Mucosa of gallbladder (tissue), 1 donor: ENCODE measurements around the gene MRGPRX2. TPM values are rescaled to one million over a fixed set of nuclear protein-coding genes. Genes with fewer than 3 reads are reported as not detected.

ENCODE experiments used
- DNase-seq: peaks from one replicate; pipeline ENCODE4 v3.0.0-alpha.2; 2020; ENCODE audit warnings: low spot score
- total RNA-seq: library from RNA; stranded (reverse); gene quantifications from one replicate; pipeline ENCODE4 v1.2.1, GENCODE V29; 2021
- donor health status: DM: no; HTN: no; CAD: no.

MRGPRX2 gene
- total RNA-seq, 1 donor from 2014 or later: 0.09 TPM

GRCh38 chr11:19075636-19076035, 15.1 kb upstream of the MRGPRX2 start:
- DNase-seq: no peak

GRCh38 chr11:19073454-19074415, 13.2 kb upstream of the MRGPRX2 start:
- DNase-seq: no peak

- DNase-seq: peak; percentile 32
Measured at GRCh38 chr11:19072464-19072863, 11.9 kb upstream of the MRGPRX2 start.

- DNase-seq: peak; percentile 53
Measured at GRCh38 chr11:19071255-19071654, 10.7 kb upstream of the MRGPRX2 start.

GRCh38 chr11:19059833-19060232, 684 bp downstream of the MRGPRX2 start:
- DNase-seq: no peak

- no peak for DNase-seq
Measured at GRCh38 chr11:19055905-19056304, 4.6 kb downstream of the MRGPRX2 start.

GRCh38 chr11:19055016-19055415, 5.5 kb downstream of the MRGPRX2 start:
- DNase-seq: no peak

- no peak for DNase-seq
Measured at GRCh38 chr11:19053909-19054308, 6.6 kb downstream of the MRGPRX2 start.

GRCh38 chr11:19050281-19050680, 10.2 kb downstream of the MRGPRX2 start:
- no peak for DNase-seq

- DNase-seq: no peak
Measured at GRCh38 chr11:19049351-19049750, 11.2 kb downstream of the MRGPRX2 start.

- DNase-seq: no peak
Measured at GRCh38 chr11:19040051-19040450, 20.5 kb downstream of the MRGPRX2 start.

GRCh38 chr11:19039409-19039808, 21.1 kb downstream of the MRGPRX2 start:
- no peak for DNase-seq

GRCh38 chr11:19032990-19033389, 27.5 kb downstream of the MRGPRX2 start:
- no peak for DNase-seq

GRCh38 chr11:19027829-19028595, 32.5 kb downstream of the MRGPRX2 start:
- peak; percentile 35 for DNase-seq

- DNase-seq: no peak
Measured at GRCh38 chr11:19026862-19027261, 33.7 kb downstream of the MRGPRX2 start.

GRCh38 chr11:19025481-19026406, 34.8 kb downstream of the MRGPRX2 start:
- no peak for DNase-seq

- DNase-seq: no peak
Measured at GRCh38 chr11:19020831-19021230, 39.7 kb downstream of the MRGPRX2 start.

- DNase-seq: no peak
Measured at GRCh38 chr11:19018901-19019300, 41.6 kb downstream of the MRGPRX2 start.

GRCh38 chr11:19013181-19013857, 47.2 kb downstream of the MRGPRX2 start:
- DNase-seq: no peak

GRCh38 chr11:19012636-19013035, 47.9 kb downstream of the MRGPRX2 start:
- no peak for DNase-seq
